A549 (cell line): ENCODE measurements around the gene SPATA12. TPM values are rescaled to one million over a fixed set of nuclear protein-coding genes. Genes with fewer than 3 reads are reported as not detected.

Source experiments
- ATAC-seq, 2 experiments: fragments of 200-7000 bp in 1 of 2; fragments of >200 bp in 1 of 2; cut with Nextera tagmentation in 1 of 2; cut with Tn5 transposase in 1 of 2; 3 replicates each; pipeline versions ENCODE4 v1.8.0 to v1.9.1; 2018 to 2020; ENCODE audit warnings: mild to moderate bottlenecking in 1 of 2, moderate library complexity in 1 of 2
- CTCF ChIA-PET: fragments of 300-600 bp; sonication (Branson Sonifier 250); formaldehyde crosslinking; extraction: SDS; loops from one replicate; lab custom pipeline; 2021; ENCODE audit warnings: antibody characterized with exemption, inconsistent platforms; lab: Yijun Ruan, JAX
- POLR2A ChIA-PET: fragments of 350-600 bp; formaldehyde crosslinking; extraction: SDS; loops from one replicate; lab custom pipeline; 2021; ENCODE audit warnings: antibody characterized with exemption, inconsistent platforms; lab: Yijun Ruan, JAX
- DNase-seq, 2 experiments: peaks; one replicate each; pipeline versions ENCODE4 v3.0.0 to v3.0.0-alpha.2; 2011 to 2016; ENCODE audit warnings: low read depth in 1 of 2, low spot score in 1 of 2
- FAIRE-seq: peaks from 2 replicates; lab custom pipeline; 2011; peaks lifted over from hg19 to GRCh38; lab: Jason Lieb, UNC
- H3K27ac ChIP-seq, 2 experiments: fragments of >200 bp; sonication (Bioruptor Twin); formaldehyde crosslinking; 3 replicates each; pipeline ENCODE4 v1.5.1; 2016 to 2017
- H3K4me1 ChIP-seq: fragments of >200 bp; sonication (Bioruptor Twin); formaldehyde crosslinking; 3 replicates; pipeline ENCODE4 v1.6.1; 2016
- H3K4me2 ChIP-seq: fragments of >200 bp; sonication (Bioruptor Twin); formaldehyde crosslinking; 3 replicates; pipeline ENCODE4 v1.6.1; 2016
- H3K4me3 ChIP-seq: fragments of >200 bp; sonication (Bioruptor Twin); formaldehyde crosslinking; 3 replicates; pipeline ENCODE4 v1.5.1; 2016
- H3K9me3 ChIP-seq: fragments of >200 bp; sonication (Bioruptor Twin); formaldehyde crosslinking; 3 replicates; pipeline ENCODE4 v1.6.1; 2016
- CBX8 ChIP-seq: fragments of 200-600 bp; sonication (generic); IDR thresholded peaks from 2 replicates; pipeline ENCODE4 v1.6.1; 2016
- CHD2 ChIP-seq: fragments of 150-350 bp; IDR thresholded peaks from 2 replicates; pipeline ENCODE4 v1.6.1; 2014; ENCODE audit warnings: low read length; ENCODE audit not compliant: partially characterized antibody
- CHD4 ChIP-seq: fragments of 200-600 bp; sonication (generic); IDR thresholded peaks from 2 replicates; pipeline ENCODE4 v1.6.1; 2016; ENCODE audit warnings: antibody characterized with exemption, mild to moderate bottlenecking, borderline replicate concordance
- ELK1 ChIP-seq: fragments of 150-350 bp; IDR thresholded peaks from 2 replicates; pipeline ENCODE4 v1.6.1; 2014; ENCODE audit warnings: low read depth, mild to moderate bottlenecking, low read length
- EP300 ChIP-seq, 2 experiments: fragments of >200 bp; sonication (Bioruptor Twin); formaldehyde crosslinking; IDR thresholded peaks; 2 replicates in 1 of 2; 3 replicates in 1 of 2; pipeline ENCODE4 v1.6.1; 2016 to 2017
- ESRRA ChIP-seq: fragments of 150-350 bp; IDR thresholded peaks from 2 replicates; pipeline ENCODE4 v1.6.1; 2014; ENCODE audit warnings: mild to moderate bottlenecking, low read length, borderline replicate concordance
- FOSL2 ChIP-seq, 2 experiments: fragments of 450-650 bp in 1 of 2; fragments of >200 bp in 1 of 2; sonication (Bioruptor Twin) in 1 of 2; formaldehyde crosslinking; IDR thresholded peaks; 2 replicates each; pipeline versions ENCODE4 v1.5.0 to v1.6.1; 2016 to 2020; ENCODE audit warnings: mild to moderate bottlenecking in 1 of 2, moderate library complexity in 1 of 2
- GATA3 ChIP-seq: IDR thresholded peaks from 2 replicates; pipeline ENCODE4 v1.6.1; 2012; ENCODE audit warnings: borderline replicate concordance
- JUN ChIP-seq, 2 experiments: fragments of >200 bp; sonication (Bioruptor Twin); formaldehyde crosslinking; IDR thresholded peaks; 2 replicates in 1 of 2; 3 replicates in 1 of 2; pipeline ENCODE4 v1.6.1; 2016 to 2017
- JUNB ChIP-seq: fragments of >200 bp; sonication (Bioruptor Twin); formaldehyde crosslinking; IDR thresholded peaks from 2 replicates; pipeline ENCODE4 v1.6.1; 2016
- KDM5A ChIP-seq: fragments of 200-600 bp; sonication (generic); IDR thresholded peaks from 2 replicates; pipeline ENCODE4 v1.6.1; 2016; ENCODE audit warnings: antibody characterized with exemption, mild to moderate bottlenecking
- MYC ChIP-seq: IDR thresholded peaks from 2 replicates; pipeline ENCODE4 v1.6.1; 2012; ENCODE audit warnings: mild to moderate bottlenecking, inconsistent platforms, low read length, improper control_type of control experiment, borderline replicate concordance
- PBX3 ChIP-seq: IDR thresholded peaks from 2 replicates; pipeline ENCODE4 v1.6.1; 2012
- POLR2A ChIP-seq: IDR thresholded peaks from 2 replicates; pipeline ENCODE4 v1.6.1; 2012; ENCODE audit warnings: mild to moderate bottlenecking, low read length
- POLR2AphosphoS2 ChIP-seq: conservative IDR thresholded peaks from 2 replicates; pipeline ENCODE4 v1.6.1; 2012; ENCODE audit warnings: low read length, improper control_type of control experiment, inconsistent platforms
- RAD21 ChIP-seq, 2 experiments: fragments of >200 bp in 1 of 2; sonication (Bioruptor Twin) in 1 of 2; formaldehyde crosslinking in 1 of 2; IDR thresholded peaks in 1 of 2; conservative IDR thresholded peaks in 1 of 2; 2 replicates in 1 of 2; 3 replicates in 1 of 2; pipeline ENCODE4 v1.6.1; 2012 to 2018; ENCODE audit warnings: inconsistent platforms in 1 of 2
- RARB ChIP-seq: fragments of 250-450 bp; sonication (Bioruptor Pico); IDR thresholded peaks from 2 replicates; pipeline ENCODE4 v1.8.0; 2021; ENCODE audit warnings: mild to moderate bottlenecking, moderate library complexity
- REST ChIP-seq: fragments of 200-600 bp; sonication (generic); IDR thresholded peaks from 2 replicates; pipeline ENCODE4 v1.6.1; 2016; ENCODE audit warnings: antibody characterized with exemption, mild to moderate bottlenecking, moderate library complexity
- SMC3 ChIP-seq: fragments of >200 bp; sonication (Bioruptor Twin); formaldehyde crosslinking; IDR thresholded peaks from 3 replicates; pipeline ENCODE4 v1.6.1; 2018; ENCODE audit warnings: inconsistent platforms
- SREBF2 ChIP-seq: fragments of 450-650 bp; IDR thresholded peaks from 2 replicates; pipeline ENCODE4 v1.6.1; 2014; ENCODE audit warnings: mild to moderate bottlenecking, moderate library complexity
- TFCP2L1 ChIP-seq: fragments of 250-450 bp; sonication (Bioruptor Pico); IDR thresholded peaks from 2 replicates; pipeline ENCODE4 v1.5.0; 2021; ENCODE audit warnings: mild to moderate bottlenecking
- ZC3H11A ChIP-seq: fragments of 450-650 bp; IDR thresholded peaks from 2 replicates; pipeline ENCODE4 v1.6.1; 2014; ENCODE audit warnings: antibody characterized with exemption, mild to moderate bottlenecking
- ZFP36 ChIP-seq: fragments of 450-650 bp; IDR thresholded peaks from 2 replicates; pipeline ENCODE4 v1.6.1; 2014; ENCODE audit warnings: borderline replicate concordance; ENCODE audit not compliant: partially characterized antibody
- ZSCAN20 ChIP-seq: fragments of 250-450 bp; sonication (Bioruptor Pico); IDR thresholded peaks from 2 replicates; pipeline ENCODE4 v1.8.0; 2022; ENCODE audit warnings: mild to moderate bottlenecking, moderate library complexity
- WGBS: methylation state at CpG from one replicate; pipeline ENCODE4 v1.1.6; 2017; ENCODE audit errors: missing lambda C conversion rate; 5-methylcytosine and 5-hydroxymethylcytosine counted together
- polyA minus RNA-seq: library from RNA; depleted of rRNA, polyadenylated mRNA; stranded (reverse); fragments of >200 nt; gene quantifications from 2 replicates; pipeline ENCODE4 v1.2.3, GENCODE V29; 2011; rRNA and poly(A)+ RNA removed
- polyA plus RNA-seq, 4 experiments: library from polyadenylated mRNA; depleted of rRNA in 3 of 4; stranded (reverse); fragments of >200 nt; fragmentation: RNase III in 1 of 4; extraction: RNeasy Plus Mini Kit Qiagen cat#74134 plus additional on column Dnase treatment in 1 of 4; gene quantifications; 2 replicates in 3 of 4; 3 replicates in 1 of 4; pipeline ENCODE4 v1.2.3, GENCODE V29; 2011 to 2017
- TF ChIP-seq, protein P1 (sequence below): fragments of 250-450 bp; sonication (Bioruptor Pico); IDR thresholded peaks from 2 replicates; pipeline ENCODE4 v1.5.0; 2021; ENCODE audit warnings: mild to moderate bottlenecking, moderate library complexity, borderline replicate concordance
- TF ChIP-seq, protein P2 (sequence below): fragments of 450-650 bp; IDR thresholded peaks from 2 replicates; pipeline ENCODE4 v1.6.1; 2014; ENCODE audit warnings: antibody characterized with exemption
- TF ChIP-seq, protein P3 (sequence below): fragments of >200 bp; sonication (Bioruptor Twin); formaldehyde crosslinking; IDR thresholded peaks from 3 replicates; pipeline ENCODE4 v1.5.1; 2016

SPATA12 gene, protein sequence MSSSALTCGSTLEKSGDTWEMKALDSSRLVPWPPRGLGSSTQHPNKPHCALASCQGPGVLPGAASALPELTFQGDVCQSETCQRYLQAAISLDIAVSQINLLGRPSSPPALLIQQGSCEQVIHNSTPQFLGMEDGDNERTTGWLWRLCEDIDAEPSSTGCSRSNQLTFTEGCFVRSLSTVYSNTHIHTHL
- polyA plus RNA-seq (2011; rRNA removed), result 0.17 and 0.32 TPM in 2 replicates
- 0.22 and 0.27 TPM in 2 replicates for polyA plus RNA-seq (2012; cell fraction: cytosol; rRNA removed)
- 0.11 and 0.15 TPM in 2 replicates for polyA plus RNA-seq (2012; cell fraction: nucleus; rRNA removed)
- polyA plus RNA-seq (2017; fragmentation: RNase III; extraction: RNeasy Plus Mini Kit Qiagen cat#74134 plus additional on column Dnase treatment), result 0.18 to 0.24 TPM (median 0.18 TPM) in 3 replicates
- 0.15 and 0.17 TPM in 2 replicates for polyA minus RNA-seq

DNA sequence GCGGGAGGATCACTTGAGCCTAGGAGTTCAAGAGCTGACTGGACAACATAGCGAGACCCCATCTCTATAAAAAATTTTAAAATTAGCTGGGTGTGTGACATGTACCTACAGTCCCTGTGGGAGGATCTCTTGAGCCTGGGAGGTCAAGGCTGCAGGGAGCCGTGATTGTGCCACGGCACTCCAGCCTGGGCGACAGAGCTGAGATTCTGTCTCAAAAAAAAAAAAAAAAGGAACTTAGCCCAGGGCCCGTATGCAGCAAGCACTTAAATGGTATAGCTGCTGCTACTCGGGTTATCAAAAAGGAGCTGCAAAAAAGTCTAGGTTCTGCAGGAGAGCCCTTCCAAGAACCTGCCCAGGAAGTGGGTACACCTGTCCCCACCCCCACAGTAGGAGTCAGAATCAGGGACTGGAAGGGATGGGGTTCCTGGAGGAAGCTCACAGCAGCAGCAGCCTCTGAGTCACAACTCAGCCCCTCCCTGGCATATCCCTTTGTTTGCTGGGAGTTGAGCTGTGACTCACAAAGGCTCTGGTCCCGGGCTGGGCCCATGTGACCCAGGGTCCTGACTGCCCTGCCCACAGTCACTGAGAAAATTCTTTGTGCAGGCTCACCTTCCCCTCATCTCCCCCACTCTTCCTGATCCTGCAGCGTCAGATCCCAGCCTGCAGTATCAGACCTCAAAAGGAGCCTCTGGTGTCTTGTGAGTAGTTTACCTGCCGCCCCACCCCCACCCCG is at the start of gene SPATA12:
SPATA12 (plus strand) TSS at position 576 of the 733 bp plus-strand sequence. CDS start 13,031 bp downstream, outside the sequence.
- H3K9me3 ChIP-seq, result no peaks in the 10 kb centered on the region
- peaks cover 49% of the 10 kb centered on the region for H3K4me1 ChIP-seq
- WGBS, result 20% methylated on average over 10 of the region's 11 CpGs
- ChIA-PET CTCF (interaction anchor here (0.7 to 1.1 kb wide), 4 partner anchors 17 to 72 kb away, joined by 3 to 4 read pairs (median 4); no protein-coding TSS in a partner anchor), POLR2A (interaction anchor here (0.7 to 1.0 kb wide), 3 partner anchors 18 to 457 kb away, joined by 3 to 8 read pairs (median 3); no protein-coding TSS in a partner anchor)
- H3K4me3 ChIP-seq, result no peak within 1 kb of the TSS
- ATAC-seq (peak; percentile 100), DNase-seq (peak; percentile 89 to 98), FAIRE-seq (no peak)
- peak within 1 kb of the TSS; percentile 77 to 94 for H3K27ac ChIP-seq
- peak within 1 kb of the TSS; percentile 79 for H3K4me2 ChIP-seq
- TF ChIP-seq FOSL2 (IDR thresholded peaks at IDR 0.05) (peak; percentile 54), FOSL2 (CRISPR knock-in tag; IDR thresholded peaks at IDR 0.05) (peak; percentile 93), CHD4 (no peak), SMC3 (peak; percentile 16; the same call in 1 of the 3 replicates), JUNB (peak; percentile 58), TFCP2L1 (CRISPR knock-in tag) (no peak), CHD2 (no peak), RARB (no peak), ESRRA (no peak), REST (no peak), ZSCAN20 (no peak), GATA3 (no peak), CBX8 (no peak), POLR2AphosphoS2 (no peak), POLR2A (0 out of 2 replicates have a peak, but pooled peaks have one; percentile 20), RAD21 (conservative IDR thresholded peaks at IDR 0.05 in 1 of 2, IDR thresholded peaks at IDR 0.05 in 1 of 2) (0 out of 5 replicates have a peak, but pooled peaks of 1 of the 2 experiments have one; percentile 8), KDM5A (no peak), ELK1 (no peak), EP300 (IDR thresholded peaks at IDR 0.05) (peak in 1 of 2 experiments; percentile 24; a peak in 1 of 5 replicates), SREBF2 (no peak), ZC3H11A (no peak), PBX3 (no peak), ZFP36 (no peak), MYC (no peak), JUN (IDR thresholded peaks at IDR 0.05) (peak in 1 of 2 experiments; percentile 49; a peak in 1 of 5 replicates)
- TF ChIP-seq, protein P1, sequence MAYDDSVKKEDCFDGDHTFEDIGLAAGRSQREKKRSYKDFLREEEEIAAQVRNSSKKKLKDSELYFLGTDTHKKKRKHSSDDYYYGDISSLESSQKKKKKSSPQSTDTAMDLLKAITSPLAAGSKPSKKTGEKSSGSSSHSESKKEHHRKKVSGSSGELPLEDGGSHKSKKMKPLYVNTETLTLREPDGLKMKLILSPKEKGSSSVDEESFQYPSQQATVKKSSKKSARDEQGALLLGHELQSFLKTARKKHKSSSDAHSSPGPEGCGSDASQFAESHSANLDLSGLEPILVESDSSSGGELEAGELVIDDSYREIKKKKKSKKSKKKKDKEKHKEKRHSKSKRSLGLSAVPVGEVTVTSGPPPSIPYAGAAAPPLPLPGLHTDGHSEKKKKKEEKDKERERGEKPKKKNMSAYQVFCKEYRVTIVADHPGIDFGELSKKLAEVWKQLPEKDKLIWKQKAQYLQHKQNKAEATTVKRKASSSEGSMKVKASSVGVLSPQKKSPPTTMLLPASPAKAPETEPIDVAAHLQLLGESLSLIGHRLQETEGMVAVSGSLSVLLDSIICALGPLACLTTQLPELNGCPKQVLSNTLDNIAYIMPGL (CRISPR knock-in tag), result no peak
- TF ChIP-seq, protein P2, sequence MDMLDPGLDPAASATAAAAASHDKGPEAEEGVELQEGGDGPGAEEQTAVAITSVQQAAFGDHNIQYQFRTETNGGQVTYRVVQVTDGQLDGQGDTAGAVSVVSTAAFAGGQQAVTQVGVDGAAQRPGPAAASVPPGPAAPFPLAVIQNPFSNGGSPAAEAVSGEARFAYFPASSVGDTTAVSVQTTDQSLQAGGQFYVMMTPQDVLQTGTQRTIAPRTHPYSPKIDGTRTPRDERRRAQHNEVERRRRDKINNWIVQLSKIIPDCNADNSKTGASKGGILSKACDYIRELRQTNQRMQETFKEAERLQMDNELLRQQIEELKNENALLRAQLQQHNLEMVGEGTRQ, result peak; percentile 87
- TF ChIP-seq, protein P3, sequence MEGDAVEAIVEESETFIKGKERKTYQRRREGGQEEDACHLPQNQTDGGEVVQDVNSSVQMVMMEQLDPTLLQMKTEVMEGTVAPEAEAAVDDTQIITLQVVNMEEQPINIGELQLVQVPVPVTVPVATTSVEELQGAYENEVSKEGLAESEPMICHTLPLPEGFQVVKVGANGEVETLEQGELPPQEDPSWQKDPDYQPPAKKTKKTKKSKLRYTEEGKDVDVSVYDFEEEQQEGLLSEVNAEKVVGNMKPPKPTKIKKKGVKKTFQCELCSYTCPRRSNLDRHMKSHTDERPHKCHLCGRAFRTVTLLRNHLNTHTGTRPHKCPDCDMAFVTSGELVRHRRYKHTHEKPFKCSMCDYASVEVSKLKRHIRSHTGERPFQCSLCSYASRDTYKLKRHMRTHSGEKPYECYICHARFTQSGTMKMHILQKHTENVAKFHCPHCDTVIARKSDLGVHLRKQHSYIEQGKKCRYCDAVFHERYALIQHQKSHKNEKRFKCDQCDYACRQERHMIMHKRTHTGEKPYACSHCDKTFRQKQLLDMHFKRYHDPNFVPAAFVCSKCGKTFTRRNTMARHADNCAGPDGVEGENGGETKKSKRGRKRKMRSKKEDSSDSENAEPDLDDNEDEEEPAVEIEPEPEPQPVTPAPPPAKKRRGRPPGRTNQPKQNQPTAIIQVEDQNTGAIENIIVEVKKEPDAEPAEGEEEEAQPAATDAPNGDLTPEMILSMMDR, result no peak
